MG63 (cell line): Measurements from ENCODE around the gene GBF1. TPM values are rescaled to one million over a fixed set of nuclear protein-coding genes. Genes with fewer than 3 reads are reported as not detected.
"Not testable (repeated sequence)": the region's sequence is repeated elsewhere in the genome, so short reads cannot be mapped to it uniquely, and the experiment has no call there.

Experiments
- DNase-seq: peaks from one replicate; pipeline ENCODE4 v3.0.0-alpha.2; 2020
- H3K27me3 ChIP-seq: fragments of 250-450 bp; sonication (Bioruptor Pico); 2 replicates; pipeline ENCODE4 v1.5.1; 2020; ENCODE audit warnings: mild to moderate bottlenecking, moderate library complexity
- H3K36me3 ChIP-seq: fragments of 250-450 bp; sonication (Bioruptor Pico); 2 replicates; pipeline ENCODE4 v1.5.1; 2020; ENCODE audit warnings: mild to moderate bottlenecking, moderate library complexity
- H3K4me3 ChIP-seq: fragments of 250-450 bp; sonication (Bioruptor Pico); 2 replicates; pipeline ENCODE4 v1.5.1; 2020; ENCODE audit warnings: mild to moderate bottlenecking, moderate library complexity
- H3K9me3 ChIP-seq: fragments of 250-450 bp; sonication (Bioruptor Pico); 2 replicates; pipeline ENCODE4 v1.5.1; 2020; ENCODE audit warnings: mild to moderate bottlenecking, moderate library complexity
- total RNA-seq: library from RNA; depleted of rRNA; stranded (reverse); fragments of >200 nt; shearing (Covaris generic); gene quantifications from 2 replicates; pipeline ENCODE4 v1.2.3, GENCODE V29; 2014; ENCODE audit warnings: low replicate concordance

Gene GBF1
- total RNA-seq, 1 experiment from 2014 or later, result 15.8 TPM

DNA sequence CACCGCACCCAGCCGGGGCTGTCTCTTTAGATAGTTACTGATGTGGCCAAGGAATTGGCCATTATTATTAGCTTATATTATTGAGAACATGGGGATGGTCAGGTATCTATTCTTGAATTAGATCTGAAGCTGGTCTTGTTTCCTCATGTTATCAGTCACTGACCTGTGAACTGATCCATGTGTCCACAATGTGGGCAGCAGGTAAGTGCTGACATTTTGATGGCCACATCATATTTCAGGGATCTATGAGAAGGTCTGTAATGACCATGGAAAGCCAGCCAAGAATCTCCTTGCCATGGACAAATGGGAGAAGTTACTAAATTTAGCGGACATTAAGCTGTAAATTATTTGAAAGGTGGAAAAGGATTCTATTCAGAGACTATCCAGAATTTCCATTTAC is 61.4 kb downstream of the GBF1 start:
- H3K36me3 ChIP-seq, result no peaks in the 10 kb centered on the region; the same call in 1 of the 2 replicates
- no peaks in the 10 kb centered on the region for H3K9me3 ChIP-seq
- H3K4me3 ChIP-seq, result no peak overlapping the region
- H3K27me3 ChIP-seq, result no peaks in the 10 kb centered on the region
- no peak for DNase-seq

DNA sequence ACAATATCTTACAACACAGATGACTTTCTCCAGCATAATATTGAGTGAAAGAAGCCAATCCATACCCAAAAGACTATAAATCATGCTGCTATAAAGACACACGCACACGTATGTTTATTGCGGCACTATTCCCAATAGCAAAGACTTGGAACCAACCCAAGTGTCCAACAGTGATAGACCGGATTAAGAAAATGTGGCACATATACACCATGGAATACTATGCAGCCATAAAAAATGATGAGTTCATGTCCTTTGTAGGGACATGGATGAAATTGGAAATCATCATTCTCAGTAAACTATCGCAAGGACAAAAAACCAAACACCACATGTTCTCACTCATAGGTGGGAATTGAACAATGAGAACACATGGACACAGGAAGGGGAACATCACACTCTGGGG is 63.0 kb downstream of the GBF1 start:
- H3K36me3 ChIP-seq, H3K27me3 ChIP-seq, DNase-seq, H3K9me3 ChIP-seq, H3K4me3 ChIP-seq: not testable (repeated sequence)

DNA sequence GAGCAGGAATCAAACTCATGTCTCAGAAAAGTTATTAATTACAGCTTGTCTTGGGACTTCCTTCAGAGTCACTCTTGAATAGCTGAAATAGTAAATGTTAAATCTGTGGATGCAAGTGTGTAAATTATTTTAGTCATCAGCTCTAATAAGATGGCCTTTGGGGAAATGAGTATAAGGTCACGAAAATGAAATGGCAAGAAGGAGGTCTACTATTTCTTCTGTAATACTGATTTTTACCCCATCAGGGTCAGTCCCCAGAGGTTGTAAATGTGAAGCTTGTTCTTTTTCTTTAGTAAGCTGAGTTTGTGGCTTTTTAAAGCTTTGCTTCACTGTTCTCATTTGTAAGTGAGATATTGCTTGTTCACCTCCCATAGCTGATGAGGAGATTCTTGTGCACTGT is 63.9 kb downstream of the GBF1 start:
- H3K9me3 ChIP-seq, result no peaks in the 10 kb centered on the region
- no peak for DNase-seq
- H3K27me3 ChIP-seq, result no peaks in the 10 kb centered on the region
- no peaks in the 10 kb centered on the region; the same call in 1 of the 2 replicates for H3K36me3 ChIP-seq
- no peak overlapping the region for H3K4me3 ChIP-seq

DNA sequence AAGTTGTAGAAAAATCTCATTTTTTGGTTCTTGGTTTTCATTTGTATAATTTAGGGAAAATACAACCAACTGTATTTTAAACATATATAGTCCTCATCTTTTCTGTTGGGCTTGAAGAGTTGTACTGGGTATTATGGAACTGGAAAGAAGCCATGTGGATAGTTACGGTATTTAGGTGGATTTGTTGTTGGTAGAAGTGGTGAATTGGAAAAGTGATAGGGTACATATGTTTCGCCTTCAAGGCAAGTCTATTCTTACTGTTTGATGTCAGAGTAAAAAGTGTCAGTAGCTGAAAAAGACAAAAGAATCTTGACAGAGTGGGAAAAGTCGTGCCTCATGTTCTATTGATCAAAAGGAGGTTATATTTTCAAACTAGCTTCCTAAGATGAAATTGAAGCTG is 64.6 kb downstream of the GBF1 start:
- no peaks in the 10 kb centered on the region for H3K27me3 ChIP-seq
- DNase-seq, result no peak
- no peak overlapping the region for H3K4me3 ChIP-seq
- H3K9me3 ChIP-seq, result no peaks in the 10 kb centered on the region
- H3K36me3 ChIP-seq, result no peaks in the 10 kb centered on the region; the same call in none of the 2 replicates

DNA sequence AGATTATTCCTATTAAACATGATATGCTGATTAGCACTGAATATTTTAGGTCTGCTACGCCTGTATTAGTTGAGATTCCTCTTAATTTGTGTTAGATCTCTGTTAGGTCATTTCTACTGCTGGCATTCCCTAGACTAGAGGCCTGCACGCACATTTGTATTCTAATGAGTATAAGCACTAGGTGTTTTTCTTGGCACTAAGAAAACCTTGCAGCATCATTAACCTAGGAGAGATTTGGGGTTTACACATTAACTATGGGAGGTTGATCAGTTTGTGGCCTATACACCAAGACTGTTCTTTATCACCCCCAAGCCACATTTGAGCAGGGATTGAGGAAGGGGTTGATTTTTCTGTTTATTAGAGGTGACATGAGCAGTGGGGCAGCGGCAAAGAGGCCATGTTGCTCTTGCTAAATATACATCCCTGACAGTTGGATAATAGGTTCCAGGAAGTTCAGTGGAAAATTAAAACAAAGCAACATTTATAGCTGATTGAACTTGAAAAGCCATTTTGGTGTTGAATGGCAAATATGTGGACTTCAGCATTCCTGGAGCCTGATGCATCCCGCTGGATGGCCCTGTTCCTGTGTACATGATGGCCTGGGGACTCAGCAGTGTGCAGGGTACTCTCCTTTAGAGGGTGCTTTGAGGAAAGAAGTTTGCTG is 65.2 kb downstream of the GBF1 start:
- Histone ChIP-seq H3K9me3 (no peaks in the 10 kb centered on the region), H3K27me3 (no peaks in the 10 kb centered on the region), H3K4me3 (no peak overlapping the region), H3K36me3 (peaks cover 5% of the 10 kb centered on the region)
- DNase-seq, result peak; percentile 33

DNA sequence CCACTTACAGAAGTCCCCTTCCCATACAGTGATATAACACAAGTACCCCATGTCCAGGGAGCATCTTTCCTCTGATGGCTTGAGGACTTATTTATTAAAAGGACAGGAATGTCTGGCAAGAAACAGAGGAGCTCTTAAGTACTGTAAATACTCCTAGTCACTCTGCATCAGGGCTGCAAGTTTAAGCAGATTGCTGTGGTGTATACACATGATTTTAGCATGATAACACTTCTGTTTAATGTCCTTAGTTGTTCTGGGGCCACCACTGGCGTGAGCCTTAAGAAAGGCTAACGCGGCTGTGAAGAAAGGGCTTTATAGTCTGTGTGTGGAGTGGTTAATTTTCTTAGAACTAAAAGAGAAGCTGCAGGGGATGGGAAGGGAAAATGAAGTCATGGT is 65.7 kb downstream of the GBF1 start:
- DNase-seq, result no peak
- no peak overlapping the region for H3K4me3 ChIP-seq
- no peaks in the 10 kb centered on the region for H3K9me3 ChIP-seq
- peaks cover 7% of the 10 kb centered on the region for H3K36me3 ChIP-seq
- H3K27me3 ChIP-seq, result no peaks in the 10 kb centered on the region

DNA sequence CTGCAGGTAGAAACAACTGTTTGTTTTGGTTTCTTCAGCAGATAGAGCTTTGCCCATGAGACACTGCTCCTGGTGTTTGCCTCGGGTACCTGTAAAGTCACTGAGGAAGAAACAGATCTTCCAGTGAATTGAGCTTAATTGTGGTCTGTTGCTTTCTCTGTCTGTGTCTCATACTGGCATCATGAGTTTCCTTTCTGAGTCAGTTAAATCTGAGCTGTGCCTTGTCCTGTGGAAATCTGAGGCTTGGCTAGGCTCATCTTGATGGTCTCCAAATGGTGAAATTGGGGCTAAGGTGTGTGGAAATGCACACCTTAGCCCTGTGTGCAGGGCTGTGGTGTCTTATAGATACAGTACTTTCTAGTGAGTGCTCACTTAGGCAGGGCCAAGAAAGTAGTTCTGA is 67.4 kb downstream of the GBF1 start:
- Histone ChIP-seq H3K4me3 (no peak overlapping the region), H3K36me3 (peaks cover 7% of the 10 kb centered on the region), H3K9me3 (no peaks in the 10 kb centered on the region), H3K27me3 (no peaks in the 10 kb centered on the region)
- no peak for DNase-seq

DNA sequence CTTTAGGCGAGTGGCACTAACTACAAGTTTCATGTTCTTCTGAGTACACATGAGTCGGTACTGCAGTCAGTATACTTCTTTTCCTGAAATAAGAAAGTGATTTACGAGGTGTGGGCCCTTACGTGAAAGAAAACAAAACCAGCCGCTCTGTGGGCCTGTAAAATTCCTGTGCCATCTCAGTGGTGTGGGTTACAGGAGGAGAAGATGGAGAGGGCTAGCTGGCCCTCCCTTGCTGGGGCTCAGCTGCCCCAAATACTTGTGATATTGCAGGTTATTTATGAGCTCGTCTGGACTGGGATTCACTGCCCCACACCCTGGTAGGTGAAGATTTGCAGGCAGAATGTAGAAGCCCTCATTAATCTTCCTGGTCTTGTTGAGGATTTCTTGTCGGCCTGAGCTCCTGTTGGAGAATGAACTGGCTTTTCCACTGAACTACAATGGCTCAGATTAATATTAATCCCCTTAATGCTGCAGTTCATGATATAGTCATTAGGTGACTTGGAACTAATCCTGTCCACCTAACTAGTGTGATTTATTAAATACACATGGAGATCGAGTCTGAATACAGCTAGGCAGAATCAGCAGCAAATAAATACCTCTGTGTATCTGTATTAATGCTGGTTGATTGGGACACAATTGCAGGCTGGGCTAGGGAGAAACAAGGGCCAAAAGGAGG is 68.0 kb downstream of the GBF1 start:
- no peaks in the 10 kb centered on the region for H3K9me3 ChIP-seq
- H3K27me3 ChIP-seq, result no peaks in the 10 kb centered on the region
- peaks cover 7% of the 10 kb centered on the region for H3K36me3 ChIP-seq
- no peak for DNase-seq
- H3K4me3 ChIP-seq, result no peak overlapping the region

DNA sequence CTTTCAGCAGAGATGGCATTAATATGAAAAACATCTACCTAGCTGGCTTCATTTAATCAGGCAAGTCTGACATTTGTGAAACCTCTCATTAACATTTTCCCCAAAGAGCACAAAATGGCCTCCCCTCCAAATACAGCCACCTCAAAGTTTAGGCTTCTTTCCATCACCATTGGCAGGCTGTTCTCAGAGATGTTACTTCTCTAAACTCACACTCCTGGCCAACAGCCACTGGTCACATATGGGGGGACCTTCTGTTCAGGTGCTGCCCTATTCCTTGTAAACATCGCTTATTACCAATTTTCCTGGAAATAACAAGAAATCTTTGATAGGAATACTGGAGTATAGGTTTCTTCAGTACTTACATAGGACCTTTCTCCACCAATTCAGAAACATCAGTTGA is 69.5 kb downstream of the GBF1 start:
- no peak for DNase-seq
- Histone ChIP-seq H3K4me3 (no peak overlapping the region), H3K27me3 (no peaks in the 10 kb centered on the region), H3K36me3 (peaks cover 7% of the 10 kb centered on the region), H3K9me3 (no peaks in the 10 kb centered on the region)

DNA sequence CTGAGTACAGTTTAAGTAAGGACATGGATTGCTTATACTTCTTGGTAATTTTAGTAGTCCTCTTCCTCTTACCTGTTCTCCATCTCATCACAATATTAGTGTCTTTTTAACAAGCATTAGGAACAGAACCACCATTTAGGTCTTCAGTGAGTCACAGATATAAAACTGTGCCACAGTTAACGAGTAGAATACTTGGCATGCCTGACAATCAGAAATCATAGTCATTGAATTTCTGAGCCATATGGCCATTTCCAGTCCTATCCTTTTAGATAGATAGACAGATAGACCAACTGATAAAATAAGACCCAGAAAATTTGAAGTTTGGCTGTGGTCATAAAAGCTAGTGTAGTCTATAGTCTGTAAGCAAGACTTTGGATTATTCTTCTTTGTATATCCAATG is 71.1 kb downstream of the GBF1 start:
- Histone ChIP-seq H3K4me3 (no peak overlapping the region), H3K9me3 (no peaks in the 10 kb centered on the region), H3K36me3 (peaks cover 7% of the 10 kb centered on the region), H3K27me3 (no peaks in the 10 kb centered on the region)
- DNase-seq, result no peak

DNA sequence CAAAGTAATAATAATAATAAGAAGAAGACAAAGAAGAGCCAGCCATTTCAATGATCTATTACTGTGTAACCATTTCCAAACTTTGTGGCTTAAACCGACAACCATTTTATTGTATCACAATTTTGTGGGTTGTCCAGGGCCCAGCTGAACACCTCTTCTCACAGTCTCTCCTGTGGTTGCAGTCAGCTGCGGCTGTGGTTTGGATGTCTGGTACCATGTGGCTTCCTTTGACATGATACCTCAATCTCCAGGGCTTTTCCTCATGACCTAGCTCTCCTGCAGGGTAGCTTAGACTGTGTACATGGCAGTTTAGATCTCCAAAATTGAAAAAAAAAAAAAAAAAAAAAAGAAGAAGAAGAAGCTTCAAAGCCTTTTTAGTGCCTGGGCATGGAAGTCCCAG is 77.6 kb downstream of the GBF1 start:
- Histone ChIP-seq H3K27me3 (no peaks in the 10 kb centered on the region), H3K4me3 (no peak overlapping the region), H3K36me3 (peaks cover 3% of the 10 kb centered on the region; the same call in 1 of the 2 replicates), H3K9me3 (no peaks in the 10 kb centered on the region)
- no peak for DNase-seq

DNA sequence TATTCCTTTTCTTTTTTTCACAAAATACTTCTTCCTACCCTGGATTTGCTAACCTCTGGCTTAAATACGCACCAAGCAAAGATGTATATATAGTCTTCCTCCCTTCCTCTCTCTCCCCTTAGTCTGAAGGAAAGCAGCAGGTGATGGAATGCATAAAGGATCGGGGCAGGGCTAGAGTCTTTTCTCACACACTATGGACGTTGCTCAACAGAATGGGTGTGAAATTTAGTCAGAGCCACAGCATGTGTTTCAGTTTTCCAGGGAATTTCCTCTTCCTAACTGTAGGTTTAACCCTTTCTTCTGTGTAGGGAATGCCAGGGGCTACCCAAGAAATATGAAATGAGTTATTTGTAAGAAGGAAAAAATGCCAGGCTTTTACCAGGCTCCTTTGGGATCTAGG is 78.7 kb downstream of the GBF1 start:
- H3K9me3 ChIP-seq, result no peaks in the 10 kb centered on the region
- no peak for DNase-seq
- H3K36me3 ChIP-seq, result peaks cover 3% of the 10 kb centered on the region; the same call in 1 of the 2 replicates
- H3K27me3 ChIP-seq, result no peaks in the 10 kb centered on the region
- no peak overlapping the region for H3K4me3 ChIP-seq

DNA sequence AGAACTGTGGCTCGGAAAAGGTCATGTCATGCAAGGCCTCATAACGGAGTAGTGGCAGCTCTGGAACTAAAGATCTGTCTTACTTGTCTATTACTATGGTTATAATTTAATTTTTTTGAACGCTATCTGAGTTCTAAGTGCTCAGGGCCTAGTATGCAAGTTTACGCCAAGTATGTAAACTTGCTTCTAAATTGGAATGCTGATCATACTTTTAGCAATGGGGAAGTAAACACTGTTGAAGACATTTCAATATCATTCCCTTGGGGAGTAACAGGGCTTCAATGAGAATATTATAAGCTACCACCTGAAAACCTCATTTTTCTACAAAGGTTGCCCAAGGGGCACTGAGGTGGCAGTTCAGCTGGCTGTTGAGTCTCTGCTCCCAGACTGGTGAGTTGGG is 80.7 kb downstream of the GBF1 start:
- Histone ChIP-seq H3K4me3 (no peak overlapping the region), H3K36me3 (peaks cover 3% of the 10 kb centered on the region; the same call in 1 of the 2 replicates), H3K27me3 (no peaks in the 10 kb centered on the region), H3K9me3 (no peaks in the 10 kb centered on the region)
- no peak for DNase-seq

DNA sequence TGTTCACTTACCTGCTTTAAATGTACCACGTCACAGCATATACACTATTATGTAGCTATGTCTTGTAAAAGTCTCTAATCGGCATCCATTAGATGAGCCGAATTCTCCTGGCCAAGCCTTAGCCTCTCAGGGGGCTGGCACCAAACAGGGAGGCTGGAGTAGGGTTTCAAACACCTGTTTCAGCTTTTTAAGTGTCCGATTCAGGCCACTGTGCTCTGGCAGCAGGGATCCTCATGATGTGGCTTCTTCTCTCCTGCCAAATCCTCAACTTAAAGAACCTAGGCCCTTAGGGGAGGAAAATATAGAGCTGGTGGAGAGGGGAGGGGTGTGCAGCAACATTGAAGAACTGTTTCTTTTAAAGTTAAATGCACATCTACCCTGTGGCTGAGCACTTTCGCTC is 81.7 kb downstream of the GBF1 start:
- DNase-seq, result no peak
- H3K4me3 ChIP-seq, result no peak overlapping the region
- H3K36me3 ChIP-seq, result peaks cover 1% of the 10 kb centered on the region; the same call in 1 of the 2 replicates
- H3K27me3 ChIP-seq, result no peaks in the 10 kb centered on the region
- H3K9me3 ChIP-seq, result no peaks in the 10 kb centered on the region

DNA sequence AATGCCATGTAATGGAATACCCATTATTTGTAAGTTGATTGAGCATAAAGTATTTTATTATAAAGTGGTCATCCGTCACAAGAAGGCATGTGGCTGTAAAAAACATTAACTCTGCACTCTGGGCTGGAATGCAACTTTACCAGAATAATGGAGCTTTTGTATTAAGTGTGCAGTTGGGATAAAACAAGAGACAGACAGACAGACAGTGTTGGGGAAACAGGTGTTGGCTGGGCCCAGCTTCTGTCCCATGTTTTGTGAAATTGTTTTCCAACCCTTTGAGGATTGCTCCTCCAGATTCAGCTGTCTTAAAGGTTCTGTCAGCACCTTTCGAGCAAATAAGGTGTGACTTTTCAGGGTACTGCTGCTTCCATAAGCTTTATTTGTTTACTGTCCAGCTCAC is 82.3 kb downstream of the GBF1 start:
- Histone ChIP-seq H3K9me3 (no peaks in the 10 kb centered on the region), H3K36me3 (no peaks in the 10 kb centered on the region; the same call in 1 of the 2 replicates), H3K27me3 (no peaks in the 10 kb centered on the region), H3K4me3 (no peak overlapping the region)
- no peak for DNase-seq

DNA sequence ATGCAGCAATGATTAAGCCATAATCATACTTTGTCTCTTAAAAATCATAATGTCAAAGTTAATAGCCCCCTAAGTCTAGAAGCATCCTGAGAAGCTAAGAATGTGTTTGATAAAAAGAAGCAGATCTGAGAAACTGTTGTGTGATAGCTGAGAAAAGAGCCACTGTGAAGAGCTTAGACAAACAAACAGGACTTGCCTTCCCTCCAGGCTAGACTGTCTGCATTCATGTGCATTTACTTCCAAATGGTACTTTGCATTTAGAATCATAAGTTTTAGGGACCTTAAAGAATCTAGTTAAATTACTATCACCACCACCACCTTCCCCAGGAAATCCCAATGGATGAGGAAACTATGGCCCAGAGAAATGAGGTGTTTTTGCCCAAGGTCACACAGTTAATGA is 87.4 kb downstream of the GBF1 start:
- Histone ChIP-seq H3K4me3 (no peak overlapping the region), H3K9me3 (no peaks in the 10 kb centered on the region), H3K36me3 (peaks cover 6% of the 10 kb centered on the region), H3K27me3 (no peaks in the 10 kb centered on the region)
- DNase-seq, result no peak

DNA sequence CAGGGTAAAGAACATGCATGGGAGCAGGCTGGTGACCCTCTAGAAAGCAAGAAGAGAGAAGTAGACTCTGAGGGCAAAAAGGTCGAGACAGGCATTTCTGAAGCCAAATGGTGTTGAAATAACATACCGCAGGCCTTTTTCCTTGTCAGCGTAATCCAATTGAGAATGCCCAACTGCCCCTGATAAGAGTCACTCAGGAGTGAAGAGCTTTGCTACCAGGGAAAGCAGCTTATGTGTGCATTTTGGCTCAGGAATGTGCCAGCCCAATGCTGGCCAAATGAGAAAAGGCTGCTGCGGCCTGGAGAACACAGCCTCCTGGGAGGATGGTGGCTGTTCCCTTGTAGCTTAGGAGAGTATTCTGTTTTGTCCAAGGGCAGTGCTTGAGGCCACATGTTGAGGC is 88.8 kb downstream of the GBF1 start:
- DNase-seq, result no peak
- Histone ChIP-seq H3K36me3 (peaks cover 6% of the 10 kb centered on the region), H3K9me3 (no peaks in the 10 kb centered on the region), H3K4me3 (no peak overlapping the region), H3K27me3 (no peaks in the 10 kb centered on the region)

DNA sequence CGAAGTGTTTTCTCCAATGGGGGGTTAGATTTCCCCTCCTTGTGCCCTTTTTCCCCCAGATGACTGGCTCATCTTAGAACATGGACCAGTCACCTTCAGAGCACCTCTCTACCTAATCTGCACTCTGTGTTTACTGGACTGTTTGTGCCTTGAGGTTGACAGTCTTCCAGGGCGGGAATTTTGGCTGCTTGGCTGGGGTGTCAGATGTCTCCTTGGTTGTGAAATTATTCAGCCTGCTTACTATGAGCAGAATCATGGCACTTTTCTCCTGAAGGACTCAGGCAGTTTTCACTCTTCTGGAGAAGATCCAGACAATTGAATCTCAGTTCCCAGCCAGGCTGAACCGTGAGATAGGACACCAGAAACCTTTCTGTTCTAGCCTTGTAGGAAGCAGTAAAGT is 89.9 kb downstream of the GBF1 start:
- DNase-seq, result no peak
- no peaks in the 10 kb centered on the region for H3K9me3 ChIP-seq

More for the DNA sequence above, 89.9 kb downstream of the GBF1 start:
- Histone ChIP-seq H3K36me3 (peaks cover 6% of the 10 kb centered on the region), H3K4me3 (no peak overlapping the region), H3K27me3 (no peaks in the 10 kb centered on the region)
